ENCODE measurements around the gene GALNTL6. TPM values are rescaled to one million over a fixed set of nuclear protein-coding genes. Genes with fewer than 3 reads are reported as not detected.
A peak's percentile ranks its signal among the peaks of the same experiment; 100 is the strongest.

The GALNTL6 gene
- total and polyA plus RNA-seq, 8 donors, result 0.13 to 0.41 (median 0.21) TPM; not detected in 4

GRCh38 chr4:172815499-172816164 lies 1002.4 kb downstream of the GALNTL6 start:
- H3K27me3 ChIP-seq, result no peaks in the 10 kb centered on the region
- TF ChIP-seq CTCF (IDR thresholded peaks at IDR 0.05), result no peak
- H3K4me1 ChIP-seq, result no peaks in the 10 kb centered on the region
- WGBS, 2 donors, result 21 to 31% methylated on average over 8 of the region's 8 CpGs
- H3K4me3 ChIP-seq, result no peak overlapping the region
- H3K9me3 ChIP-seq, result no peaks in the 10 kb centered on the region
- no peak for DNase-seq
- no peak for FAIRE-seq
- intact Hi-C loops (cut with DNase I), result no loop called here
- ATAC-seq, result peak in 2 of 4 donors; percentile 30
- H3K36me3 ChIP-seq, result no peaks in the 10 kb centered on the region
- H3K27ac ChIP-seq, result no peak overlapping the region

GRCh38 chr4:172818901-172819300 lies 1005.7 kb downstream of the GALNTL6 start:
- intact Hi-C loops (cut with DNase I), result no loop called here
- no peak overlapping the region for H3K4me3 ChIP-seq
- H3K9me3 ChIP-seq, result no peaks in the 10 kb centered on the region
- FAIRE-seq, result no peak
- H3K4me1 ChIP-seq, result no peaks in the 10 kb centered on the region
- H3K36me3 ChIP-seq, result no peaks in the 10 kb centered on the region
- TF ChIP-seq CTCF (IDR thresholded peaks at IDR 0.05), result no peak
- no peak for ATAC-seq
- DNase-seq, result no peak
- WGBS, 2 donors, result 81 to 83% methylated on average over 1 of the region's 1 CpG
- no peaks in the 10 kb centered on the region for H3K27me3 ChIP-seq
- H3K27ac ChIP-seq, result no peak overlapping the region

- no peaks in the 10 kb centered on the region for H3K4me1 ChIP-seq
- H3K27ac ChIP-seq, result no peak overlapping the region
- no peak overlapping the region for H3K4me3 ChIP-seq
- DNase-seq (no peak), FAIRE-seq (no peak), ATAC-seq (no peak)
- WGBS, 2 donors, result 16 to 27% methylated on average over 1 of the region's 1 CpG
- intact Hi-C loops (cut with DNase I), result no loop called here
- no peaks in the 10 kb centered on the region for H3K9me3 ChIP-seq
- no peak for TF ChIP-seq CTCF (IDR thresholded peaks at IDR 0.05)
- H3K36me3 ChIP-seq, result no peaks in the 10 kb centered on the region
- H3K27me3 ChIP-seq, result no peaks in the 10 kb centered on the region
Measured at GRCh38 chr4:172819353-172819752, 1006.1 kb downstream of the GALNTL6 start.

- 91 to 94% methylated on average over 3 of the region's 3 CpGs for WGBS, 2 donors
- Histone ChIP-seq H3K9me3 (no peaks in the 10 kb centered on the region), H3K27me3 (no peaks in the 10 kb centered on the region), H3K27ac (no peak overlapping the region), H3K4me1 (no peaks in the 10 kb centered on the region), H3K4me3 (no peak overlapping the region), H3K36me3 (no peaks in the 10 kb centered on the region)
- no peak for ATAC-seq
- no peak for FAIRE-seq
- no peak for DNase-seq
- intact Hi-C loops (cut with DNase I), result no loop called here
- TF ChIP-seq CTCF (IDR thresholded peaks at IDR 0.05), result no peak
Measured at GRCh38 chr4:172822331-172822730, 1009.1 kb downstream of the GALNTL6 start.

GRCh38 chr4:172826346-172826745 lies 1013.1 kb downstream of the GALNTL6 start:
- 55 to 69% methylated on average over 5 of the region's 5 CpGs for WGBS, 2 donors
- intact Hi-C loops (cut with DNase I), result no loop called here
- TF ChIP-seq CTCF (IDR thresholded peaks at IDR 0.05), result no peak

More at GRCh38 chr4:172826346-172826745, 1013.1 kb downstream of the GALNTL6 start:
- no peak overlapping the region for H3K27ac ChIP-seq
- FAIRE-seq, result no peak
- no peak for ATAC-seq
- no peaks in the 10 kb centered on the region for H3K9me3 ChIP-seq
- H3K4me3 ChIP-seq, result no peak overlapping the region
- no peak for DNase-seq
- no peaks in the 10 kb centered on the region for H3K36me3 ChIP-seq
- no peaks in the 10 kb centered on the region for H3K4me1 ChIP-seq
- H3K27me3 ChIP-seq, result peaks cover 0 to 5% (median 0%) of the 10 kb centered on the region in 4 donors

Measured in pancreas (tissue), 10 donors.